Parathyroid adenoma (tissue), 2 donors: Measurements from ENCODE around the gene EPHA6.

Experiments used
- H2AFZ ChIP-seq: fragments of 300-600 bp; sonication (generic); one replicate; pipeline ENCODE4 v1.7.0; 2017; ENCODE audit warnings: antibody characterized with exemption, mild to moderate bottlenecking
- H3K27ac ChIP-seq: fragments of 300-600 bp; sonication (generic); one replicate; pipeline ENCODE4 v1.7.0; 2017
- H3K27me3 ChIP-seq: fragments of 300-600 bp; sonication (generic); one replicate; pipeline ENCODE4 v1.7.0; 2017; ENCODE audit warnings: low read length; ENCODE audit not compliant: control insufficient read depth, insufficient read depth
- H3K36me3 ChIP-seq: fragments of 300-600 bp; sonication (generic); one replicate; pipeline ENCODE4 v1.7.0; 2017; ENCODE audit warnings: low read length; ENCODE audit not compliant: control insufficient read depth, insufficient read depth
- H3K4me1 ChIP-seq: fragments of 300-600 bp; sonication (generic); one replicate; pipeline ENCODE4 v1.7.0; 2017; ENCODE audit warnings: control low read depth
- H3K4me2 ChIP-seq: fragments of 300-600 bp; sonication (generic); one replicate; pipeline ENCODE4 v1.7.0; 2017; ENCODE audit warnings: low read length
- H3K4me3 ChIP-seq: fragments of 300-600 bp; sonication (generic); one replicate; pipeline ENCODE4 v1.7.0; 2017; ENCODE audit warnings: low read depth, low read length
- H3K79me2 ChIP-seq: fragments of 300-600 bp; sonication (generic); one replicate; pipeline ENCODE4 v1.7.0; 2017; ENCODE audit warnings: control low read depth
- H3K9ac ChIP-seq: fragments of 300-600 bp; sonication (generic); one replicate; pipeline ENCODE4 v1.7.0; 2017; ENCODE audit warnings: mild to moderate bottlenecking
- H3K9me3 ChIP-seq: fragments of 300-600 bp; sonication (generic); one replicate; pipeline ENCODE4 v1.7.0; 2017; ENCODE audit warnings: low read length; ENCODE audit not compliant: control insufficient read depth
- TF ChIP-seq, protein P1 (sequence below): fragments of 300-600 bp; sonication (generic); IDR thresholded peaks from one replicate; pipeline ENCODE4 v1.7.0; 2017; ENCODE audit warnings: antibody characterized with exemption, mild to moderate bottlenecking
- donor health status: primary hyperparathyroidism.

EPHA6 gene

DNA sequence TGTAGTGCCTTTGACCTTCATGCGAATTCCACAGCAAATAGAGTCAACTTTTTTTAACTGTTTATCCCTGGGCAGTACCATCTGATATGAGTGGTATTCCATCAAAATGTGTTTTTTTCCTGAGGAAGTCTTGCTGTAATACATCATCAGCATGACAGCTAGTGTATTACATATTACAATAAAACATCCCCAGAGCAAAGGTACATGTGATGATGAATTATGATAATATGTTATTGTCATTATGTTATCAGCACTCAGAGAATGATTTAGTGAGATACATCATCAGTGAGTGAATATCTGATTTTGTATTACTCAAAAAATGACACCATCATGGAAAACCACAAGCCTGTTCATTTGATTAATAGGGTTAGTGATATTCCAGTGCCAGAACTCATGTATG, 880.5 kb downstream of the EPHA6 start:
- Histone ChIP-seq H3K79me2 (no peaks in the 10 kb centered on the region), H3K9ac (no peak overlapping the region), H3K27ac (no peak overlapping the region), H3K4me2 (no peak overlapping the region), H3K4me3 (no peak overlapping the region), H3K27me3 (no peaks in the 10 kb centered on the region), H3K9me3 (no peaks in the 10 kb centered on the region), H2AFZ (no peak overlapping the region), H3K4me1 (no peaks in the 10 kb centered on the region), H3K36me3 (no peaks in the 10 kb centered on the region)
- TF ChIP-seq, protein P1, sequence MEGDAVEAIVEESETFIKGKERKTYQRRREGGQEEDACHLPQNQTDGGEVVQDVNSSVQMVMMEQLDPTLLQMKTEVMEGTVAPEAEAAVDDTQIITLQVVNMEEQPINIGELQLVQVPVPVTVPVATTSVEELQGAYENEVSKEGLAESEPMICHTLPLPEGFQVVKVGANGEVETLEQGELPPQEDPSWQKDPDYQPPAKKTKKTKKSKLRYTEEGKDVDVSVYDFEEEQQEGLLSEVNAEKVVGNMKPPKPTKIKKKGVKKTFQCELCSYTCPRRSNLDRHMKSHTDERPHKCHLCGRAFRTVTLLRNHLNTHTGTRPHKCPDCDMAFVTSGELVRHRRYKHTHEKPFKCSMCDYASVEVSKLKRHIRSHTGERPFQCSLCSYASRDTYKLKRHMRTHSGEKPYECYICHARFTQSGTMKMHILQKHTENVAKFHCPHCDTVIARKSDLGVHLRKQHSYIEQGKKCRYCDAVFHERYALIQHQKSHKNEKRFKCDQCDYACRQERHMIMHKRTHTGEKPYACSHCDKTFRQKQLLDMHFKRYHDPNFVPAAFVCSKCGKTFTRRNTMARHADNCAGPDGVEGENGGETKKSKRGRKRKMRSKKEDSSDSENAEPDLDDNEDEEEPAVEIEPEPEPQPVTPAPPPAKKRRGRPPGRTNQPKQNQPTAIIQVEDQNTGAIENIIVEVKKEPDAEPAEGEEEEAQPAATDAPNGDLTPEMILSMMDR: no peak

DNA sequence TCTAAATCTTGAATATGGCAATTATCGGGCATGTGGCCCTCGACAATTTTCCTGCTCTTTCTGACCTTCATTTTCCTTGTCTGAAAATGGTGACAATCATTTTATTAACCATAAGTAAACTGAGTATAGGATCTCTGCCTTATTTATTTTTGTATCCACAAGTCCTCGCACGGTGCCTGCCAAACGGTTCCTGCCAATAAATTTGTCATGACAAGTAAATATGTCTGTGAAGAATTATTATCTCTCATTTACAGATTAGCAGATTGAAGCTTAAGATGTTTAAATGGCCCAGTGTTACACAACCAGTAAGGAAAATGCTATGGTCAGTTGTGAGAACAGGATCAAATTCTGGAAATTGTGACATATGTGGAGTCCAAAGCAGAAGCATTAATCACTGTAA, 884.3 kb downstream of the EPHA6 start:
- TF ChIP-seq, protein P1: no peak
- Histone ChIP-seq H2AFZ (no peak overlapping the region), H3K27ac (no peak overlapping the region), H3K9me3 (no peaks in the 10 kb centered on the region), H3K4me3 (no peak overlapping the region), H3K27me3 (no peaks in the 10 kb centered on the region), H3K9ac (no peak overlapping the region), H3K4me1 (no peaks in the 10 kb centered on the region), H3K79me2 (no peaks in the 10 kb centered on the region), H3K4me2 (no peak overlapping the region), H3K36me3 (no peaks in the 10 kb centered on the region)

DNA sequence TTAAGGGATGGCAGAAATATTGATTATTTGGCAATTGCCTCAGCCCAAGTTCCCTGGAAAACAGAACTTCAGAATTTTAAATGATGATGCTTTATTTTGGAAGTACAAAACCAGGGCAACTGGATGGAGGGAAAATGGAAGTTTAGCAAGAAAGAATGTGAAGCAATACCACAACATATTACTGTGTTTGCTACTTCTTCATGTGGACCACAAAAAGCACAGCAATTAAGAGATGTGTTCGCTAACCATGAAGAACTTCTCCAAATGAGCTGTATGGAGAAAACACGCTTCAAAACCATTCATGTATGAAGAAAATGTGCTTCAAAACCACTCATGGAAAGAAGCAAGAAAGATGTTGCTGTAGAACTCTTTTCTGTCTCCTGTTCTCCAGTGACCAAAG, 885.5 kb downstream of the EPHA6 start:
- Histone ChIP-seq H3K4me1 (no peaks in the 10 kb centered on the region), H3K9me3 (no peaks in the 10 kb centered on the region), H3K79me2 (no peaks in the 10 kb centered on the region), H3K4me3 (no peak overlapping the region), H3K9ac (no peak overlapping the region), H2AFZ (no peak overlapping the region), H3K4me2 (no peak overlapping the region), H3K27ac (no peak overlapping the region), H3K36me3 (no peaks in the 10 kb centered on the region), H3K27me3 (no peaks in the 10 kb centered on the region)
- TF ChIP-seq, protein P1: no peak

DNA sequence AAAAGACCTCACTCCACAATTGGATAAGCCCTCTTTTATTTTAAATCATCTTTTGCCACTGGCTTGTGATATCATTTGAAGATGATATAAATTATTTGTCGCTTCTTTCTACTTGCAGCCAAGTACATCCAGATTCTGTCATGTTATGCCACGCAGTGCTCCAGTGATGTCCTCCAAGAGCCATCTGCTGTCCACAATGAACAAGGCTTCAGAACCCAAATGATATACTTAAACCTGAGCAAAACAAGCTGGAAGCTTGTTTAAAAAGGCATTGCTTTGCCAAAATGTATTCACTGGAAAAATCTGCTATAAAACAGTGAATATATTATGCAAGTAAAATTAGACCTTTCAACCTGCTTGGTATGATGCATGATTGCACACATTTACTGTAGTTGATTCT, 891.4 kb downstream of the EPHA6 start:
- TF ChIP-seq, protein P1: no peak
- H3K79me2 ChIP-seq: no peaks in the 10 kb centered on the region
- H3K4me2 ChIP-seq: no peak overlapping the region
- no peak overlapping the region for H3K4me3 ChIP-seq
- H3K9ac ChIP-seq: no peak overlapping the region
- H3K27ac ChIP-seq: no peak overlapping the region
- H3K27me3 ChIP-seq: no peaks in the 10 kb centered on the region
- H3K4me1 ChIP-seq: no peaks in the 10 kb centered on the region
- H3K36me3 ChIP-seq: no peaks in the 10 kb centered on the region
- no peaks in the 10 kb centered on the region for H3K9me3 ChIP-seq
- no peak overlapping the region for H2AFZ ChIP-seq

DNA sequence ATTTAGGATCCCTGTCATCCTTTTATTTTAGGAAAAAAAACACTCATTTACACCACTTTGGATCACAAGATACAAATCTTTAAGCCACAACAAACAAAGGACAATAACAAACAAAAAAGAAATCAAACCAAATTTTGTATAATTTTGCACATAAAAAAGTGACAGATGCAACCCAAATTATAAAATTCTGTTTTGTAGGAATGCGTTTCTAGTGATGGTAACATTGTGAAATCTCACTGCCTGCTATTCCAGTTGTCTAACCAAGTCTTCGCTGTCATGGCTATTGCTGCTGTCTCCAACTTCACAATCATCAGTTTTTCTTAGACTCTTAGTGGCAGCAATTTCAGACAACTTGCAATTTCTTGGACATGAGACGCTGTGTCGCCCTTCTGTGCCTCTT, 891.8 kb downstream of the EPHA6 start:
- TF ChIP-seq, protein P1: no peak
- Histone ChIP-seq H3K4me3 (no peak overlapping the region), H3K36me3 (no peaks in the 10 kb centered on the region)

More for the DNA sequence above, 891.8 kb downstream of the EPHA6 start:
- no peaks in the 10 kb centered on the region for H3K79me2 ChIP-seq
- no peaks in the 10 kb centered on the region for H3K9me3 ChIP-seq
- H3K27me3 ChIP-seq: no peaks in the 10 kb centered on the region
- H3K4me1 ChIP-seq: no peaks in the 10 kb centered on the region
- no peak overlapping the region for H2AFZ ChIP-seq
- H3K4me2 ChIP-seq: no peak overlapping the region
- H3K27ac ChIP-seq: no peak overlapping the region
- H3K9ac ChIP-seq: no peak overlapping the region
